WTC11 (cell line): ENCODE results near the gene CASD1. TPM values are rescaled to one million over a fixed set of nuclear protein-coding genes. Genes with fewer than 3 reads are reported as not detected.

Source experiments
- ATAC-seq: fragments of 200-7000 bp; cut with Tn5 transposase; 2 replicates; pipeline ENCODE4 v1.10.0; 2021; ENCODE audit warnings: mild to moderate bottlenecking, moderate library complexity
- CTCF ChIA-PET: fragments of 300-600 bp; sonication (Branson Sonifier 250); formaldehyde crosslinking; loops from one replicate; lab custom pipeline; 2021; ENCODE audit warnings: antibody characterized with exemption; lab: Charles Lee
- POLR2A ChIA-PET: fragments of 350-600 bp; sonication (Branson Sonifier 250); formaldehyde crosslinking; loops from one replicate; lab custom pipeline; 2021; ENCODE audit warnings: antibody characterized with exemption; lab: Charles Lee
- DNase-seq: peaks from one replicate; pipeline ENCODE4 v3.0.0; 2021; ENCODE audit warnings: low spot score
- H3K27ac Mint-ChIP-seq: 2 replicates; pipeline ENCODE4 v1.8.0; 2021; ENCODE audit warnings: mixed read lengths
- H3K27me3 Mint-ChIP-seq: 2 replicates; pipeline ENCODE4 v1.8.0; 2021; ENCODE audit warnings: low read depth, mild to moderate bottlenecking, moderate library complexity, mixed read lengths
- H3K36me3 Mint-ChIP-seq: 2 replicates; pipeline ENCODE4 v1.8.0; 2021; ENCODE audit warnings: mixed read lengths
- H3K4me1 Mint-ChIP-seq: 2 replicates; pipeline ENCODE4 v1.8.0; 2022; ENCODE audit warnings: mixed read lengths
- H3K4me3 Mint-ChIP-seq: 2 replicates; pipeline ENCODE4 v1.8.0; 2021; ENCODE audit warnings: mild to moderate bottlenecking, moderate library complexity, mixed read lengths
- H3K9me3 Mint-ChIP-seq: 2 replicates; pipeline ENCODE4 v1.8.0; 2021; ENCODE audit warnings: mixed read lengths
- ATF2 ChIP-seq: sonication (generic); formaldehyde crosslinking; IDR thresholded peaks from 2 replicates; pipeline ENCODE4 v1.8.1; 2022; ENCODE audit warnings: low read depth, missing genetic modification reagents, borderline replicate concordance
- CDX4 ChIP-seq: fragments of 250-450 bp; sonication (Bioruptor Pico); IDR thresholded peaks from 2 replicates; pipeline ENCODE4 v1.9.0; 2021; ENCODE audit warnings: moderate library complexity, mild to moderate bottlenecking, inconsistent platforms, borderline replicate concordance
- CTCF ChIP-seq: fragments of 200-600 bp; IDR thresholded peaks from 2 replicates; pipeline ENCODE4 v1.8.0; 2022; ENCODE audit warnings: antibody characterized with exemption
- E2F1 ChIP-seq: sonication (generic); formaldehyde crosslinking; IDR thresholded peaks from 2 replicates; pipeline ENCODE4 v1.8.0; 2022; ENCODE audit warnings: mild to moderate bottlenecking, missing genetic modification reagents
- ELF4 ChIP-seq: sonication (generic); formaldehyde crosslinking; IDR thresholded peaks from 2 replicates; pipeline ENCODE4 v1.8.1; 2022; ENCODE audit warnings: low read depth, mild to moderate bottlenecking, moderate library complexity, missing genetic modification reagents
- ERG ChIP-seq: fragments of 250-450 bp; sonication (Bioruptor Pico); IDR thresholded peaks from 2 replicates; pipeline ENCODE4 v1.8.0; 2021; ENCODE audit warnings: mild to moderate bottlenecking
- ETV6 ChIP-seq: sonication (generic); formaldehyde crosslinking; IDR thresholded peaks from 2 replicates; pipeline ENCODE4 v1.8.1; 2022; ENCODE audit warnings: mild to moderate bottlenecking, missing genetic modification reagents
- FOXK1 ChIP-seq: sonication (generic); formaldehyde crosslinking; IDR thresholded peaks from 2 replicates; pipeline ENCODE4 v1.8.0; 2022; ENCODE audit warnings: mild to moderate bottlenecking, moderate library complexity, missing genetic modification reagents
- FOXP1 ChIP-seq: sonication (generic); formaldehyde crosslinking; IDR thresholded peaks from 2 replicates; pipeline ENCODE4 v1.8.0; 2022; ENCODE audit warnings: missing genetic modification reagents, mild to moderate bottlenecking, moderate library complexity, borderline replicate concordance
- HMGA2 ChIP-seq: fragments of 250-450 bp; sonication (Bioruptor Pico); IDR thresholded peaks from 2 replicates; pipeline ENCODE4 v1.4.0; 2021; ENCODE audit warnings: mild to moderate bottlenecking, moderate library complexity
- HMGXB4 ChIP-seq: sonication (generic); formaldehyde crosslinking; IDR thresholded peaks from 2 replicates; pipeline ENCODE4 v1.8.1; 2023; ENCODE audit warnings: mild to moderate bottlenecking, moderate library complexity, missing genetic modification reagents
- JUN ChIP-seq: sonication (generic); formaldehyde crosslinking; IDR thresholded peaks from 2 replicates; pipeline ENCODE4 v1.8.0; 2023; ENCODE audit warnings: mild to moderate bottlenecking, missing genetic modification reagents
- PRRX2 ChIP-seq: fragments of 250-450 bp; sonication (Bioruptor Pico); IDR thresholded peaks from 2 replicates; pipeline ENCODE4 v1.8.0; 2021; ENCODE audit warnings: mild to moderate bottlenecking
- RELA ChIP-seq: sonication (generic); formaldehyde crosslinking; IDR thresholded peaks from 2 replicates; pipeline ENCODE4 v1.8.1; 2022; ENCODE audit warnings: missing genetic modification reagents, mild to moderate bottlenecking, borderline replicate concordance
- STAT6 ChIP-seq: sonication (generic); formaldehyde crosslinking; conservative IDR thresholded peaks from 2 replicates; pipeline ENCODE4 v1.8.1; 2023; ENCODE audit warnings: mild to moderate bottlenecking, low read depth, missing genetic modification reagents, moderate library complexity
- USF1 ChIP-seq: sonication (generic); formaldehyde crosslinking; IDR thresholded peaks from 2 replicates; pipeline ENCODE4 v1.8.0; 2022; ENCODE audit warnings: mild to moderate bottlenecking, missing genetic modification reagents
- ZMAT4 ChIP-seq: fragments of 250-450 bp; sonication (Bioruptor Pico); IDR thresholded peaks from 2 replicates; pipeline ENCODE4 v1.9.0; 2021; ENCODE audit warnings: mild to moderate bottlenecking
- ZNF512 ChIP-seq: sonication (generic); formaldehyde crosslinking; IDR thresholded peaks from 2 replicates; pipeline ENCODE4 v1.8.1; 2022; ENCODE audit warnings: missing genetic modification reagents, borderline replicate concordance
- total RNA-seq: library from RNA; stranded (reverse); gene quantifications from 3 replicates; pipeline ENCODE4 v1.2.3, GENCODE V29; 2021

The CASD1 gene
- total RNA-seq, 1 experiment from 2014 or later = 19.5 TPM

GRCh38 chr7:94600267-94600666, 90.7 kb downstream of the CASD1 start (continued):
- TF ChIP-seq E2F1 = no peak
- no peak for TF ChIP-seq ZMAT4 (CRISPR knock-in tag)
- TF ChIP-seq ETV6 (CRISPR knock-in tag) = no peak
- TF ChIP-seq RELA = no peak

GRCh38 chr7:94602181-94602580, 92.6 kb downstream of the CASD1 start:
- Mint-ChIP-seq H3K4me1 (peaks cover 5% of the 10 kb centered on the region), H3K27ac (no peak overlapping the region), H3K9me3 (no peaks in the 10 kb centered on the region; the same call in 1 of the 2 replicates), H3K27me3 (no peaks in the 10 kb centered on the region), H3K36me3 (peaks cover 8% of the 10 kb centered on the region; the same call in 1 of the 2 replicates), H3K4me3 (no peak overlapping the region)
- no peak for ATAC-seq
- DNase-seq = no peak
- CTCF ChIA-PET = no interaction called here
- TF ChIP-seq ERG (CRISPR knock-in tag) (no peak), CTCF (no peak), E2F1 (no peak), JUN (CRISPR knock-in tag) (no peak), USF1 (CRISPR knock-in tag) (no peak), FOXP1 (CRISPR knock-in tag) (no peak), HMGA2 (no peak)
- POLR2A ChIA-PET = no interaction called here

GRCh38 chr7:94605031-94605430, 95.4 kb downstream of the CASD1 start:
- TF ChIP-seq HMGXB4 (CRISPR knock-in tag) (no peak), PRRX2 (CRISPR knock-in tag) (no peak), STAT6 (CRISPR knock-in tag) (no peak), CDX4 (CRISPR knock-in tag) (no peak), ZNF512 (no peak), ELF4 (no peak), ATF2 (CRISPR knock-in tag) (no peak), FOXK1 (CRISPR knock-in tag) (no peak)
- TF ChIP-seq, all 79 proteins: peak for 0

More at GRCh38 chr7:94605031-94605430, 95.4 kb downstream of the CASD1 start:
- Mint-ChIP-seq H3K36me3 (peaks cover 2% of the 10 kb centered on the region; the same call in 1 of the 2 replicates), H3K27ac (no peak overlapping the region), H3K27me3 (no peaks in the 10 kb centered on the region), H3K4me1 (peaks cover 5% of the 10 kb centered on the region), H3K9me3 (no peaks in the 10 kb centered on the region; the same call in 1 of the 2 replicates), H3K4me3 (no peak overlapping the region)
- ChIA-PET CTCF (no interaction called here), POLR2A (no interaction called here)
- ATAC-seq (no peak), DNase-seq (no peak)
